NCI-H2029 (cell line): Measurements from ENCODE around the gene LRRC63.
"Not testable (repeated sequence)": the region's sequence is repeated elsewhere in the genome, so short reads cannot be mapped to it uniquely, and the experiment has no call there.

Source experiments
- DNase-seq: peaks from one replicate; lab custom pipeline; 2025; lab: John Stamatoyannopoulos, UW

Gene LRRC63, protein sequence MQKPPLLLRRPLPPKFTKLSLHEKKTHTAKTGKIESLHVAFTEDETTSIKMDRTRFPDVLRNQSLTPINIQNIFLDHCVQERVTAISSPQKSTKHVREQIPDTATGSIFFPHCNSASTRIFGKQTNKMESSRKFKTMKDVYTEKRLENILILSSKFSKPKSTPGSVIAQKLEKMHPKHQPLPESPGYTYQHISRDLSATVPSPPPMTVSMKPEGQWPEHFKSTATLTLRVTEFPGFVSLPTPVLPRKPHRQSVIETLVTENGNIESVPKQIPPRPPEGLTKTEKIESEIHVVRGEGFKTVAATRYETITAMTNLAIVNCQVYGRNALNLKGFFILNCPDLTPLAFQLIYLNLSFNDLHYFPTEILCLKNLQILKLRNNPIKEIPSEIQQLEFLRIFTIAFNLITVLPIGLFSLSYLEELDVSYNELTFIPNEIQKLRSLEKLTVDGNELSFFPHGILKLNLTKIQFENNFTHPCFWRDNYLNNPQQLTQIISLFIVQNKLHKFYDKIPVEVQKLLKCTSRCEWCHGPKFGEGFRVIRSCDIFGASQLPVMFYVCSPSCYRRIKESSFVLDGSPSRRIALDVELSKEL

DNA sequence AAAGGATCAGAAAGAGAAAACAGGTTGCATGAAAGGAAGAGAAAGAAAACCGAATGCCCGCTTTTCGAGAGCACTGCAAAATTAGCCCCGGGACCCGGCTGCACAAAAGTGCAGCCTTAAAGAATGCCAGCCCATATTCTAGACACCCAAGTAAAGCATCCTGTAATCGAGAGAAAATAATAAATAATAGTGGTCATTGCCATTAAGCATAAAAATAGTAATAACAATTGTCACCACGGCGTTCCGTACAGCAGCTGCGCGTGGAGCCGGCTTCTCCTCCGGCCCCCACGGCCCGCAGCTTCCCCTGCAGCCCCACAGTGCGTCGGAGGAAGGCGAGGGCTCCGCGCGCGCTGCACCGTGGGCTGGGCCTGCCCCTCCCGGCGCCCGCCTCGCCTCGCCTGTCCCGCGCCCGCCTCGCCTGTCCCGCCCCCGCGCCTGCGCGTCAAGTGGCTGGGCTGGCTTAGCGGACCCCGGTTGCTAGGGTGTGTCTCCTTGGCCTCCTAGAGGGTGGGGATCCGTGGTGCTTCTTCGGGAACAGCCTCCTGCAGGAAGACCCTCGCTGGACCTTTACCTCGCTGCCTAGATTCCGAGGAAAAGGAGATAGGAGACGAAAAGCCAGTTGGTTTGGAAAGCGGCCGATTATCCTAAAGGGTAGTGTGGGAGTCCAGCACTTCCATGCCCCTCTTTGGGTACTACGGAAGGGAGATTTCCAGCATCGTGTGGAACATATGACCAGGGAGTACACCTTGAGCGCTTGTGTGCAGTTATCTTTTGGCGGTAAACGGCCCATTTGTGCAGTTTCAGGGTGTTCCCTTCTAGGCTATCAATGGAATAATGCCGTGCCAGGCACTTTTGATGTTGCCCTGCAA is at the start of gene LRRC63:
Gene LRRC63, plus strand, starts transcription at position 446 of the 869 bp plus-strand sequence. CDS start 1,107 bp downstream, outside the sequence.
- DNase-seq = peak; percentile 11

DNA sequence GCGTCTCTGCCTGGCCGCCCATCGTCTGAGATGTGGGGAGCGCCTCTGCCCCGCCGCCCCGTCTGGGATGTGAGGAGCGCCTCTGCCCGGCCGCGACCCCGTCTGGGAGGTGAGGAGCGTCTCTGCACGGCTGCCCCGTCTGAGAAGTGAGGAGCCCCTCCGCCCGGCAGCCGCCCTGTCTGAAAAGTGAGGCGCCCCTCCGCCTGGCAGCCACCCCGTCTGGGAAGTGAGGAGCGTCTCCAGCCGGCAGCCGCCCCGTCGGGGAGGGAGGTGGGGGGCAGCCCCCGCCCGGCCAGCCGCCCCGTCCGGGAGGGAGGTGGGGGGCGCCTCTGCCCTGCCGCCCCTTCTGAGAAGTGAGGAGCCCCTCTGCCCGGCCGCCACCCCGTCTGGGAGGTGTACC is 49.0 kb upstream of the LRRC63 start:
- DNase-seq = not testable (repeated sequence)

DNA sequence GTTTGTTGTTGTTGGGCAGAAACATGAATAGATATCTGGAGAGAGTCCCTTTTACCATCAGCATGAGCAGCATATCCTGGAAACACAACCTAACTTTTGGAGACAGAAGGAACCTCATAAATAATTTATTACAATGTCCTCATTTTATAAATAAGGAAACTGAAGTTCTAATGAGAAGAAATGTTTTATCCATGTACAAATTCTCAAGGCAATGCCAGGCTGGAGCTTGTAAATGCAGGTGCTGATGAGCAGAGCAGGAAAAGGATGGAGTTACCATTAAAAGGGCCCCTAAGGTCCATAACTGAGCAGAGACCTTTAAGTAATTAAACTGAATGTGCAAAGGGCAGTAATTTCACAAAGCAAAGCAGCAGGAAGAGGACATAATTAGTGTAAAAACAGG is 47.1 kb upstream of the LRRC63 start:
- DNase-seq = no peak

DNA sequence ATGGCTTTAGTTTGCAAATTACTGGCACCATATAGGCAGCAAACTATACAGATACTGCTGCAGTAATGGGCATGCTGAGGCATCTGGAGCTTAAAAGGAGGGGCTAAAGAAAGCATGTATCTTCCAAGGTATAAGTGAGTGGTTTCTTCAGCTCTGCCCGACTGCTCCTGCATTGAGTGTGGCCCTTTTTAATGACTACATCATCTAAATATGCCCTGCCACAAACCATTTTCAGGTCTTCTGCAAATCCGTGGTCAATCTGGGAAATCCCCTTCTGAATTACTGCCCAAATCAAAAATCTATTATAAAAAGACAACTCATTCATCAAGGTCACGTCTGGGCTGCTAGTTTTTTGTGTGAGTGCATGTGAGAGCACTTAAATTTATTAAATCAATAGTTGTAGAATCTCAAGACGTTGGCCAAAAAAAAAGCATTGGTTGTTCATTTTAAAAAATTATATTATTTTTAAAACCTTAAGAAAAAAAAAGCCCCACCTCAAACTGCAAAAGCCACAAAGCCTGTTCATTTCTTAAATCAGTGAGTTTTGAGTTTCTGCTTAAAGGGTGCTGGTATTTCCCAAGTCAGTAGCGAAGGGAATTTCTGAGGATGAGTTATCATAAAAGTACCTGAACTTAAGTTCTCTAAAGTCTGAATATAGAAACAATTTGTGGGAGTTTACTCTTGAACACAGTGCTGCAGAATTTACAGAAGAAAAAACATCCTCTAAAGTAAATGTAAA is 46.1 kb upstream of the LRRC63 start:
- DNase-seq = no peak

DNA sequence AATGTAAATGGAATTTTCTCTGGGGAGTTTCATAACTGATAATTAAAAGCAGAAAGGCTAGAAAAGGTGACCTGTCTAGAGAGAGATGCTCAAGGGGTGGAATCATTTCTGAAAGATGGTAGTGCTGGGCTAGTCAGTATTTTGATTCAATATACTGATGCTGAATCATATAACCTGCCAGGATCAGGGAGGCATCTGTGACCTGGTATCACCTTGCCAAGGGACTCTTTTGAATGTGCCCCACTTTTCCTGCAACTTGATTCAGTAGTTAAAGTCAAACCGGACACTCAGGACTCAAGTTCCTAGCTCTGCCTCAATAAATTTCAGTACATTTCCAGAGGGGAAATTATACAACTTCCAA is 45.5 kb upstream of the LRRC63 start:
- DNase-seq = no peak

DNA sequence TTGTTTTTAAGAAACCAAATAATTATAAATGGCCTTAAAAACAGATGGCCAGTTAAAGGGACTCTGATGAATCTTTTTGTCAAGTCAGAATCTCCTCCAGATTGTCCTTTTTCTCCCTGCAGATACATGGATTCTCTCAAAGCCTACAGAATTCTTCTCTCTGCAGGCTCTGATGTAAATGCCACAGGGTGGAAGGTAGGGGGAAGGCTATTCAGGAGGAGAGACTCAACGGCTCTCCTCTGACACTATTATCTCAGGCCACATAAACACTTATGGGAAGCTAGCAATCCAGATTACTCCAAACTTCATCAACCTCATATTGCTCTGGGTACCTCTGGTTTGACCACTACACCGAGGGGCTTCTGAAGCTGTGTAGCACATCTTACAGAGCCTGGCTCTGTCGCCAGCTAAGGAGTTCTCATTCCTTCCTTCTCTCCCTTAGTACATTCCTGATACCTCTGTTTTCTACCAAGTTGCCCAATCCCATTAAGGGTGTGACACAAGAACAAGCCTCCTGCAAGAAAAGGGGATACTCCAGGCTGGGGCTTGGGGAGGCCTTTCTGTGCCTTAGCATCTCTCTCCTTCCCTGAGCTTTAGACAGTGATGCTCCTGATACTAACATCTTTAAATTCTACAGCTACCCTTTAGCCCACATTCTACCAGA is 44.6 kb upstream of the LRRC63 start:
- DNase-seq = no peak

DNA sequence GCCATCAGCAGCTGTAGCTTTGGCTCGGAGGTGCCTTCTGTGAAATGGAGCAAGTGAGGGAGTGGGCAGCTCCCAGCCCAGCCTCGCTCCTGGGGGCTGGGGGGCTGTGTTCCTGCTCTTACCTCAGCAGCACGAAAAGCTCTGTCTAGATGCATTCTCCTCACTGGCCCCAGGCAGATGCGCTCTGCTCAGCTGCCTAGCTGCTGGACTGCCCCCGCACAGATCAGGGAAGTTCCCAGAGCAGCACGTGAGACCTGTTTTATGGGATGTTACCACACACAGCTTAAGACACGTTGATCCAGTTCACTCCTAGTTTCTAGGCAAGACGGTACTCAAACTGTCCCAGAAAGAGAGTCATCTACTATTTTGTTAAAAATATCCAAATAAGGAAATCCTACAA is 43.4 kb upstream of the LRRC63 start:
- DNase-seq = no peak

DNA sequence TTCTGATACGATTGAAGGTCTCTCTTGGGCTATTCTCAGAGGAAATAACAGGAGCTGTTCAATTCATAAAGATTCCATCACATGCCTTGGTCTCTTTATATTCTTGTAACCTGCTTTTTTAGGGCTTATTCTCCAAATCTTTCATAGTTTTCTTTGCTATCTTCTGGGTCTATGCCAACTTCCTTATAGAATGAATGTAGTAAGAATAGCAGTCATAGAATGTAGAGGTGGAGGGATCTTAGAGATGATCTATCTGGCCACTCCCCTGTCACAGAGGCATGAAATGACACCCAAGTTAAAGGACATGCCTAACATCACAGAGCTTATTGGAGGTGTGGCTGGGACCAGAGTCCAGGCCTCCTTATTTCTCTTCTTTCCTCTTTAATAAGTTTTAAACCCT is 42.9 kb upstream of the LRRC63 start:
- no peak for DNase-seq

DNA sequence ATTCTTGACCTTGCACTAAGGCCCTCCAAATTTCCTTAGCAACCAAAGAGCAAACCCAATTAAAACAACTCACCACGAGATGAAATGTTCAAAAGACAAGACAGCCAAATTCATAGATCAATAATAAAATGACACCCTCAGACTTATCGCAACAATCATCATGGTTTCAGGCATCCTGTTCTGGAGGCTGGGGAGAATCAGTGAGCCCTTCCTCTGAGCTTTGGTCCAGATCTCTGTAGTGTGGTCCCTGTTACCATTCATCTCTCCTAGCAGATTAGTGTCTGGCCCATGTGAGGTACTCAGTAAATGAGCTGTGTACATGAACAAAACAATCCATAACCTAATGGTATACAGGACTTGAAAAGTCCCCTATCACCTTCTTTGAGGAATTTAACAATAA is 42.0 kb upstream of the LRRC63 start:
- no peak for DNase-seq

DNA sequence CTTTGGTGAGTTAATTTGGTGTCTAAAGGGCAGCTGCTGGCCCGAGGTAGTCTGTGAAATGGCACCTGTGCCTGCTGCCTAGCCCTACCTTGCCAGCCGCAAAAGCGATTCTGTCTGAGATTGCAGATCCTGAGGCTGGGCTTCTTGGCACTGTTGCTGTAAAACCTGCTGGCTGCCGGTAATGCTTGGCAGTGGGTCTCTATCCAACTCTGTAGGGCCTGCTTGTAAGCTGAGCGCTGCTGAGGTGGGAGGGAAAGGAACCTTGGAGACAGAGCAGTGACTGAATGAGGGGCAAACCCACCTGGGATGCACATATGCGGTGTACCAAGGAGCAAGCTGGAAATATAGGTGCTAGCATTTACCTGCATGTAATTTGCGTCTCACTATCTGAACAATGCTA is 41.5 kb upstream of the LRRC63 start:
- no peak for DNase-seq

DNA sequence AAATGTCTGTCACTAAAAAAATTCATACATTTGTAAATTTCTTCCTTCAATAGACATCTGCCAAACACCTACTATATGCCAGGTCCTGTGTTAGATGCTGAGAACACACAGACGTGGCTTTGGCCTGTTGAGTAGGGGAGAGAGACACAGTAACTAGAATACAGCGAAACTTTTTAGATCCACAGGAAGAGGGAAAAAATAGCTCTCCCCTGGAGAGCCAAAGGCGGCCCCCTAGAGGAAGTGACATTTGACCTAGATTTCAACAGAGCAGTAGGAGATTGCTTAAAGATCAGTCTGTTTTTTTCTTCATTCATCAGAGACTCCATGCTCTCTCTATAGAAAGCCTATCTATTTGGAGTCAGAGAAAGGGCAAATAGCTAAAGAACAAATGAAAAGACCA is 41.0 kb upstream of the LRRC63 start:
- no peak for DNase-seq

DNA sequence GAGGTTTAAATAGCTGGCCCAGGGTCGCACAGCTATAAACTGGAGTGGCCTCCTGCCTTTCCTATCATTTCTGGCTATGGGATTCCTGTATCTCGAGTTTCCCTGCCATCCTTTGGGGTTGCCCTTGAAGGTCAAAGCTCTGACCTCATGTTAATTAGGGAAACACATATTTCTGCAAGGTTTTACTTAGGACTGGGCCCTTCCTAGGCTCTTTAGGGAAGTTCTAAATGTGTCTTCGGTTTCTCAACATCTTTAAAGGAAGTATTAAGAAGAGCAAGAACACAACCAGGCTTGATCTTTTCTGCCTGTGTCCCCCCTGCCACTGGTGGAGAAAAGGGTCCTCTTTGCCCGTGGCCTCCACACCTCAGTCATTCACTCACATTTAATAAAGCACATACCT is 40.5 kb upstream of the LRRC63 start:
- no peak for DNase-seq

DNA sequence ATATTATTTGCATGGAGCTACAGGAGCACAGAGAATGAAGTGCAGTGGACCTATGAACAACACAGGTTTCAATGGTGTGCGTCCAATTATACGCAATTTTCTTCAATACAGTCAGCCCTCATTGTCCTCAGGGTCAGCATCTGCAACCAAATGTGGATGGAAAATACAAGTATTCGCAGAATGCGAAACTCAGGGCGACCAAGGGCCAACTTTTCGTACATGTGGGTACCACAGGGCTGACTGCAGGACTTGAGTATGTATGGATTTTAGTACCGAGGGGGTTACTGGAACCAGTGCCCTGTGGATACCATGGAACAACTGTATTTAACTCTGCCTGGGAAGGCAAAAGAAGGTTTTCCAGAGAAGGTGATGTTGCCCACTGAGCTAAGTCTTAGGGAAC is 40.0 kb upstream of the LRRC63 start:
- DNase-seq = no peak

DNA sequence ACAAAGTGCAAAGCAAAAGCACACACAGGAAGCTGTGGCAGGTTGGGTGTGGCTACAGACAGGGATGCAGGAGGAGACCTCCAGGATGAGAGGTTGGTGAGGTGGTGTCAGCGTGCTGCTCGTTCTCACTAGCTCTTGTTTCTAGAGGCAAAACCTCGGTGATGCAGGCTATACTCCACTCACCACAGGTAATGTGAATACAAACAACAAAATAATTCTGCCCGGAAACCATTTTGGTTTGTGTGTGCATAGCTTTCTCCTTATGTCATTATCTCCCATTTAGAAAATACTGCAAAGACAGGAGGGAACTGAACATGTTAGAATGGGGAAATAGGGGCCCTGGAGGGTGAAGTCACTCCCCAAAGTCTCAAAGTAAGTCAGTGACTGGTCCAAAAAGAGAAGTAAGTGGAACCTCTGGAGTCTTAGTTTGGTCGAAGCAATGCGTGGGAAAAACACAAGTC is 39.2 kb upstream of the LRRC63 start:
- DNase-seq = no peak

DNA sequence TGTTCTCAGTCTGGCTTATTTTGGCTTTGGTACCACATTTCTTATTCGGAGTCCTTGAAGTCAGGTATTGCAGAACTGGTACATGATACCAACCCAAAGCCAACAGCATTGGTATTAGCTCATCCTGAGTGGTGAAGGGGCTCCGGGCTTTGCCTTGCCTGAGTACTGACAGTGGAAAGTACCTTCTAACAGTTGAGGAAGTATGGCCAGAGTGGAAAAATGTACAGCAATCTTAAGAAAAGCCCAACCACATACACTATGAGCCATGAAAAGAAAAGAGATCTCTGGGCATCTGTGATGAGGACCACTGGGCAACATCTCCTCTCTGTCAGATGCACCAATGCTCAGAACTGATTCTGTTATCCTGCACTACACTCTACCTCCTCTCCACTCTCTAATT is 38.1 kb upstream of the LRRC63 start:
- DNase-seq = no peak

DNA sequence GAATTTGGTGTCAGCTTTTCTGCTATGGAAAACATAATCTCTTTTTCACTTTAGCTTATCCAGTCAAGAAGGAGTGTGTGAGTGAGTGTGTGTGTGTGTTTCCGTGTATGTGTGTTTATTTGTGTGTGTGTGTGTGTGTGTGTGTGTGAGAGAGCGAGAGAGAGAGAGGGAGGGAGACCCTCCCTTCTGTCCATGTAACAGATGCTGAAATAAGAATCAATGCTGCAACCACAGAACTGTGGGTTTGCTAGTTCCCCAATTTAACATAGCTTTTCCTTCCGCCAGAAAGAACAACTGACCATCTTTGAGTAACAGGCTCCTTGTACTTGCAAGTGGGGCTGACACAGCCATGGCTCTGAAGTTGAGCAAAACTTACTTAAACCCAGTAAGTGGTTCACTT is 35.0 kb upstream of the LRRC63 start:
- no peak for DNase-seq

DNA sequence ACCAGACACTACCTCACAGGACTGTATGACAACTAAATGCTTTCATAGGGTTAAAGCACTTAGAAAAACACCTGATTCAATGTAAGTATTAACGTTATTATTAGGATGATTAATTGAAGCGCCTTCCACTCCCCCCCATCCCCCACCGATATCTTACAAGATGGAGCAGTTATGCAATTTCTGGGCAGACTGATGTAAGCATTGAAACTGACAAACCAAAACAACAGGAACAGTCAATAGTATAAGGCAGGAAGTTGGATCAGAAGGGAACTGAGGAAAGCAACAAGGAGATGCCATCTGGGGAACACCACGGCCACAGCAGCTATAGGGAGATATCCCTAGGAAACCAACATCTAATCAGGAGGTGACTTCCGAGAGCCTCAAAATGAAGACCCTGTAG is 33.6 kb upstream of the LRRC63 start:
- DNase-seq = no peak

DNA sequence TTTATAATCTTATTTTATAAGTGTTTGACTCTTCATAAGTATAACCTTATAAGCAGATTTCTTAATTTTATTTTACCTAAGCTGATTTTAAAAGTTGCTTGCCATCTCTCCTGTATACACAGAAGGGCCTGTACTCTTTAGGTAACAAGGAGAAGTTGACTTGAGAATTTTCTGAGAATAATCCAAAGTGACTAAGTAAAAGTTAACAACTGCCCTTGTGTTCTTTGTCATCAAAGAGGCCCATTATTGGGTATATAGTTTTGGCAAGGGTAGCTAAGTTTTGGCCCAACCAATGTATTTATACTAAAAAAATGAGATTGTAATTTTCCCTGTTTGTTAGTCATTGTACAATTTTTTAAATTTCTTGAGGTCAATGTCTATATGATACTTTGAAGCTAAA is 32.9 kb upstream of the LRRC63 start:
- DNase-seq = no peak

DNA sequence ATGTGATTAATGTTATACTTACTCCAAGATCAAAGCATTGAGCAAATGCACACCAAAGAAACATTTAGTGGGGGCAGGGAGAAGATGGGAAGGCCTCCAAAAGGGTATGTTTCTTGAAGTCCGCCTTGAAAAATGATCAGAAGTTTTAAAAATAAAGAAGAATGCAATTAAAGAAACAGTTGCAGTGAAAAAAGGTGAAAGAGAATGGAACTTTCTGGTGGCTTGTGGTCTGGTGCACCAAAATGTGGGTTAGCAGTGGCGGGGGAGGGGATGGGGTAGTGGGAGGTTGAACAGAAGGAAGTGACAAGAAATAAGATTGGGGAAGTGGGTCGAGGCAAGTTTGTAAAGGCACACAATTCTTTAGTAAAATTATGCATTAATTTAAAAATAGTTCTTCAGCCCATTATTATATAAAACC is 32.2 kb upstream of the LRRC63 start:
- DNase-seq = no peak

DNA sequence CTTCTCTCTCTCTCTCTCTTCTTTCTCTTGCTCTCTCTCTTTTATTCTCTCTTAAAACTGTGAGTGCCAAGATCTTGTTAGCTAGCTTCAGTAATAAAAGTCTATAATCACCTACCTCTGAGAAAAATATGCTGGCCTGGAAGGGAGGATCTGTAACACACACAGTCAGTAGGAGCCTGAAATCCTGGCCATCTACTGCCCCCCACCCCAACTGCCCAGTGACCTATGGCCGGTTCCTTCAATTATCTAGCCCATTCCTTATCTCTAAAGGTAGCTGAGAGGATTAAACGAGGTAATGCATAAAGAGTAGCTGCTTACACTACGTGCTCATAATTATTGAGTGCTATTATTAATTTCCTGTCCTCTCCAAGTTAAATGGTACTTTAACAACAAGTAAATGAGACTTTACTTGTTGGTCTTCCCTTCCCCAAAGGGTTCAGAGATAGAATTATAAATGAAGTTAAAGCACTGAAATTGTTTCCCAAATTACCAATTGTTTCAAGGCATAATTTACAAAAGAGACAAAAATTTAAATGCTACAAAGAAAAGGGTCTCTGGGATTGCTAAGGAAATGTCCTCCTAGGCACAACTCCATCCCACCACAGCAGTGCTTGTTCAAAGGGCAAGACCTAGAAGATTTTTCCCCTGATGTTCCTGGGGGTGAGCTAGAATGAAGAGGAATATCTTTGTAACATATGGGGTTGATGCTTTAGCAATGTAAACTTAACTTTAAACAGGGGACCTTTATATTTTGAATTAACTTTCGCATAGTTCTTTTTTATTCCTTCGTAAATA is 31.6 kb upstream of the LRRC63 start:
- DNase-seq = no peak

DNA sequence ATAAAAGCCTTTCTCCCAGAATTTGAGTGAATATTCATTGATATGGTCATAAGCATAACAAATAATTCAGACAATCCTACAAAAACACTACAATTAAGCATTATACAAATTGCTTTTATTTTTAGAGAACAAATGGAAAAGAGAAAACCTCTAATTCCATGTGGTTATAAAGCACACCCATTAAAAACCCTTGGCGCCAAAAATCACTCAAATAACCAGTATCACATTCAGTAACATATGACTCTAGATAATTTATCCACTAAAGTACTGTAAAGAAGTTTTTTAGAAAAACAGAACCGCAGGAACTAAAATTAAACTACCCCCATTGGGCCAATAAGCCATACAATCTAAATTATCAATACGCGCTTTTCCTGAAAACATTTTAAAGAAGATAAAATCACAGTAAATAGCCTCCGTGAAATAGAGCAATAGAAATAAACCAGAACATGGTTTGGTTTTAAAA is 30.3 kb upstream of the LRRC63 start:
- DNase-seq = no peak
